Renal pelvis (tissue), 4 donors: ENCODE results near the gene PIK3C3. TPM values are rescaled to one million over a fixed set of nuclear protein-coding genes. Genes with fewer than 3 reads are reported as not detected.

Experiments
- DNase-seq: peaks from one replicate; pipeline ENCODE4 v3.0.0-alpha.2; 2013
- polyA plus RNA-seq, 3 donors: library from polyadenylated mRNA; unstranded; fragments of 120-200 nt; gene quantifications; one replicate each; pipeline ENCODE4 v1.2.1, GENCODE V29; 2013; ENCODE audit not compliant: insufficient read length in 3 of 3

Gene PIK3C3
- polyA plus RNA-seq, 3 donors, result 66.5 to 81.5 (median 72.1) TPM

DNA sequence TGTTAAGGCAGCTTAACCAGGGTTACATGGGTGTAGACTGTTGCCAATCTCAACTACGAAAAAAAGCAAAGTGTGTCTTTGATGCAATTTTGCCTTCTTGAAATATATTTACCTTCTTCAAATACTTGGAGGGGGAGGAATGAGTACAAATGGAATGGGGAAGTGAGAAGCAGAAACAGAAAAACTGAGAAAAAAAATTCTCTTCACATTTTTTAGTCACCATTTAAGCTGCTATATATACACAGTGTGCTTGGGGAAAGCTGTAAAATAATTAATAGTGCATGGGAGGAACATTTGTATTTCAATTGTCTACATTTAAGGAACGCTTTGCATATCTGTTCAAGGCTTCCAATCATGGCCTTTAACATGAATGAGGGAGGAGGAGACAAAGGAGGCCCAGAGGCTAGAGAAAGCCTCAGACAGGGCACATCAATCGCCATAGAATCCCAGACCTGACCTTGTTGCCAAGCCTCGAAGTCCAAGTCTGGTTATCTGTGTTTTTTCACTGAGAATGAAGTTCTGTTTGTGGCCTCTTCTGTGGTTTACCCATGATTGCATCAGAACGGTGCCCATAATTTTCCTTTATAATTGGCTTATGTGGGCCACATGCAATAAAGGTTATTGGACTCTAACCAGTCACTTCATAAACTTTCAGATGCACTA is 158.6 kb downstream of the PIK3C3 start:
- no peak for DNase-seq

DNA sequence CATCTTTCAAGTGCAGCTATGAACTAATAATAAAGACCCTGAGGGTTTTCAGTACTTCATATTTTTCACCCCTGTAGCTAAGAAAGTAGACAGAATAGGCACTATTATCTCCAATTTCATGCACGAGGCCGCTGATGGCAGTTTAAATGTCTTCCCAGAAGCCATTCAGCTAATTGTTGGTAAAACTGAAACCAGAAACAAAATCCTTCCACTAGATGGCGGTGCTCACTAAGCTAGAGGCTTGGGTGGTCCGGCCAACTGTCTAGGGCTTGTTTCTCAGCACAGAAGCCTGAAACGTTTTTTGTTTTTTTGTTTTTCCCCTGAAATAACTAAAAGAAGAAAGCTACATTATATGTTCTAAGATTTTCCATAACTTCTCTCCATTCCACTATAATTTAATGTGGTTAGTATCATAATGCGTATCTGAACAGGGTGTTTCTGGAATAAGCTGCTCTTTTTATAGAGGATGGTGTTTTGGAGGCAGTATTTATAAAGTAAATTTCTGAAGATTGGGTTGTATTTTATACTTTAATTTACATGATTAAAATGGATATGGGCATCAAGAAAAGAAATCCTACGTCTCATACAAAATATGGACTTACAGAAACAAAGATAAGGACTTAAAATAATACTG is 159.4 kb downstream of the PIK3C3 start:
- peak; percentile 87 for DNase-seq

DNA sequence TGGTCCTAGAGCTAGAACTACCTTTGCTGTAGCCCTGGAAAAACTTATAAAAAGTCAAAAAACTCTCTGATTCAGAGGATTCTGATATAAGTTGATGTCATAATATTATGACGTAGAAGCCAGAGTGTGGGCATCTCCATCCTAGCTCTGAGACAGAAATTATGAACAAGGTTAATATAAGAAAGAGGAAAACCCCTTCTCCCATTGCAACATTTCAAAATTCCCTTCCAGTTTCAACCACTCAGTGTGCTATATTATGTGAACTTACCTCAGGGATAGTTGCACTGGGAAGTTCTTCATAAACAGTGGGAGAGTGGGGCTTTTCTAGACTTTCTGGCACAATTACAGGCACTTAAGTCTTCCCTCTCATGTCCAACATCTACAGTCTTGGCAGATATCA is 171.6 kb downstream of the PIK3C3 start:
- DNase-seq, result no peak

DNA sequence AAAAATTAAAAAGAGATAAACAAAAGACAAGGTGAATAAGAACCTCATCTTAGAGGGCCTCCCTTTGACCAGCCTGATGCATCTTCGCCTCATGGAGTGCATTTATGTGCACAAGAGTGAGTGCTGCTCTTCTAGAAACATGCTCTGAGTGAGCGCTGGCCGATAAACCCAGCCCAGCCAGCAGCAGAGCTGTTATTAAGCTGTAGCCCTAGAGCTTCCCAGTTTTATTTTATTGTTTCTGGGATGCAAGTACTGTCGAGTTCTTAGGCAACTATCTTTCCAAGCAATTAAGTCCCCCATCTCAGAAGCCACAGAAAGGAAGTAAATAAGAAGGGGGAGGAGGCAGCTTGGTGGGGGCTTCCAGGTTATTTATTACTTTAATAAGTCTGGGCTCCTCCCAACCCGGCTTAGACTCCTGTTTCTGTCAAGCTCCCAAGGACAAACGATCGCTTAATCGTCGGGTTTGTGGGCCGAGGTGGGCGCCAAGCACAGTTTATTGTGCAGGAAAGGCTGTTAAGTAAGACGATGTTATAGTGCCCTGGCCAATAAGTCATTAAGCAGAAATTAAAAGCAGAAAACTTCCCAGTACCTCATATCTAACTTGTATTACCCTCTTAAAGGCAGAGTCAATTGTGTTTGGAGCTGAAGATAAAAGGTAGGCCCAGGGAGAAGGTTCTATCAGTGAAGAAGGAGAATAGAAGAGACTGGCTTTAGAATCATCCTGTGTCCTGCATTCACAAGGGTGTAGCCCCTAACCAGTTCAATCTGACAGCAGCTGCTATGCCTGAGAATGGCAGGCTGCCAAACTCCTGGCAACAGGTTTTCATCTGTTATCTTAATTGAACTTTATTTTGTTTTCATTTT is 176.3 kb downstream of the PIK3C3 start:
- peak; percentile 88 for DNase-seq

DNA sequence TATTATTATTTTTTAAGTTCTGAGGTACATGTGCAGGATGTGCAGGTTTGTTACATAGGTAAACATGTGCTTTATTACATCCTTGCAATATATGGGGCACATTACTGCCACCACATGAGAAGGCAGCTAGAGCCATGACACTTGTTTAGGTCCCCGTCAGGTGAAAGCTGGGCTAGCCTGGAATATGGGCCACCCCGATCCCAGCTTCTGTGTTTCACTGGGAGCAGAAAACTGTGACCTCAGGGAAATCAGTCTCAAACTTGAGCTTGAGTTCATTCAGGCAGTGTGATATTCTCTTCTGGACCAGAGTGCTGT is 176.9 kb downstream of the PIK3C3 start:
- DNase-seq, result no peak
